ENCODE measurements around the gene SPAG5.

- no peak for TF ChIP-seq POLR2AphosphoS5 (IDR thresholded peaks at IDR 0.05)
- TF ChIP-seq EP300 (IDR thresholded peaks at IDR 0.05), result no peak
These were observed 57.4 kb downstream of the SPAG5 start for GRCh38 chr17:28541439-28541838.

All from suprapubic skin (tissue), 4 donors.